ENCODE measurements around the gene PCCA. TPM values are rescaled to one million over a fixed set of nuclear protein-coding genes. Genes with fewer than 3 reads are reported as not detected.
A peak's percentile ranks its signal among the peaks of the same experiment; 100 is the strongest.

The PCCA gene
- total and polyA plus RNA-seq, 2 of the 13 experiments (the other 11 are each of a cell fraction or from before 2014, with no cell fraction given), result 15.0 to 32.2 TPM

DNA sequence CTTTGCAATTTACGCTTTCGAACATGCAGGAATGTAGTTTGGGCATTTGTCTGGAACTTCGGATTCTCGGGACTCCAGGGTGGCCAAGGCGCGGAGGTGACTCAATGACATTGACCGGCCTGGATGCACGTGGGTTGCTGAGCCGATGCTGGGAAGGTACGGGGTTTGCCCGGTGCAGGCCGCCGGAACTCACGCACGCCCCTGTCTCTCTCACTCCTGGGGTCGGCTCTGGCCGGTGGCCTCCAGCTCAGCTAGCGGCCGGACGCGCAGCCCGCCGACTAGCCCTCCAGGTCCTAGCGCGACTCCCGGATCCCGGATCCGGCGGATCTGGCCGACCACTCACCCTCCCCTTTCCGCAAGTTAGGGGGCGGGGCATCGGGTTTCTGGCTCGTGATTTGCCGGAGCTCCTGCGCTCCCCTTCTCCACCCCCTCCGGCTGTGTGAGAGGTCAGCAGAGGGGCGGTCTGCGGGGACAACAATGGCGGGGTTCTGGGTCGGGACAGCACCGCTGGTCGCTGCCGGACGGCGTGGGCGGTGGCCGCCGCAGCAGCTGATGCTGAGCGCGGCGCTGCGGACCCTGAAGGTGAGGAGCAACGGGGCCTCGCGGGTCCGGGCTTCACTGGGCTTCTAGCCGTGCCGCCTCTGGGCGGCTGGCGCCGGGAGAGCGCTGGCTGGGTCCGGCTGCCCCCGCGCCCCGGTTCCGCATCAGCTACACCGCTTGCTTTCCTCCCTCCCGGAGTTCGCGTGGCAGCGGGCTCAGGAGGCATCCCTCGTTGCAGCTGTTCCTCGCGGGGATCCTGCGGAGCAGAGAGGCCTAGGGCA, at the start of gene PCCA (continued):
- no peak for TF ChIP-seq ZNF329 (CRISPR knock-in tag; IDR thresholded peaks at IDR 0.05; ENCODE audit: low read depth)
- TF ChIP-seq, protein P1, sequence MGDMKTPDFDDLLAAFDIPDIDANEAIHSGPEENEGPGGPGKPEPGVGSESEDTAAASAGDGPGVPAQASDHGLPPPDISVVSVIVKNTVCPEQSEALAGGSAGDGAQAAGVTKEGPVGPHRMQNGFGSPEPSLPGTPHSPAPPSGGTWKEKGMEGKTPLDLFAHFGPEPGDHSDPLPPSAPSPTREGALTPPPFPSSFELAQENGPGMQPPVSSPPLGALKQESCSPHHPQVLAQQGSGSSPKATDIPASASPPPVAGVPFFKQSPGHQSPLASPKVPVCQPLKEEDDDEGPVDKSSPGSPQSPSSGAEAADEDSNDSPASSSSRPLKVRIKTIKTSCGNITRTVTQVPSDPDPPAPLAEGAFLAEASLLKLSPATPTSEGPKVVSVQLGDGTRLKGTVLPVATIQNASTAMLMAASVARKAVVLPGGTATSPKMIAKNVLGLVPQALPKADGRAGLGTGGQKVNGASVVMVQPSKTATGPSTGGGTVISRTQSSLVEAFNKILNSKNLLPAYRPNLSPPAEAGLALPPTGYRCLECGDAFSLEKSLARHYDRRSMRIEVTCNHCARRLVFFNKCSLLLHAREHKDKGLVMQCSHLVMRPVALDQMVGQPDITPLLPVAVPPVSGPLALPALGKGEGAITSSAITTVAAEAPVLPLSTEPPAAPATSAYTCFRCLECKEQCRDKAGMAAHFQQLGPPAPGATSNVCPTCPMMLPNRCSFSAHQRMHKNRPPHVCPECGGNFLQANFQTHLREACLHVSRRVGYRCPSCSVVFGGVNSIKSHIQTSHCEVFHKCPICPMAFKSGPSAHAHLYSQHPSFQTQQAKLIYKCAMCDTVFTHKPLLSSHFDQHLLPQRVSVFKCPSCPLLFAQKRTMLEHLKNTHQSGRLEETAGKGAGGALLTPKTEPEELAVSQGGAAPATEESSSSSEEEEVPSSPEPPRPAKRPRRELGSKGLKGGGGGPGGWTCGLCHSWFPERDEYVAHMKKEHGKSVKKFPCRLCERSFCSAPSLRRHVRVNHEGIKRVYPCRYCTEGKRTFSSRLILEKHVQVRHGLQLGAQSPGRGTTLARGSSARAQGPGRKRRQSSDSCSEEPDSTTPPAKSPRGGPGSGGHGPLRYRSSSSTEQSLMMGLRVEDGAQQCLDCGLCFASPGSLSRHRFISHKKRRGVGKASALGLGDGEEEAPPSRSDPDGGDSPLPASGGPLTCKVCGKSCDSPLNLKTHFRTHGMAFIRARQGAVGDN (CRISPR knock-in tag; IDR thresholded peaks at IDR 0.05), result peak; percentile 98
- TF ChIP-seq, protein P2, sequence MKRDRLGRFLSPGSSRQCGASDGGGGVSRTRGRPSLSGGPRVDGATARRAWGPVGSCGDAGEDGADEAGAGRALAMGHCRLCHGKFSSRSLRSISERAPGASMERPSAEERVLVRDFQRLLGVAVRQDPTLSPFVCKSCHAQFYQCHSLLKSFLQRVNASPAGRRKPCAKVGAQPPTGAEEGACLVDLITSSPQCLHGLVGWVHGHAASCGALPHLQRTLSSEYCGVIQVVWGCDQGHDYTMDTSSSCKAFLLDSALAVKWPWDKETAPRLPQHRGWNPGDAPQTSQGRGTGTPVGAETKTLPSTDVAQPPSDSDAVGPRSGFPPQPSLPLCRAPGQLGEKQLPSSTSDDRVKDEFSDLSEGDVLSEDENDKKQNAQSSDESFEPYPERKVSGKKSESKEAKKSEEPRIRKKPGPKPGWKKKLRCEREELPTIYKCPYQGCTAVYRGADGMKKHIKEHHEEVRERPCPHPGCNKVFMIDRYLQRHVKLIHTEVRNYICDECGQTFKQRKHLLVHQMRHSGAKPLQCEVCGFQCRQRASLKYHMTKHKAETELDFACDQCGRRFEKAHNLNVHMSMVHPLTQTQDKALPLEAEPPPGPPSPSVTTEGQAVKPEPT (CRISPR knock-in tag; IDR thresholded peaks at IDR 0.05; ENCODE audit: low read depth), result no peak
- peak; percentile 75; the same call in 1 of the 2 replicates for TF ChIP-seq ARNTL (CRISPR knock-in tag; IDR thresholded peaks at IDR 0.05)
- TF ChIP-seq BORCS8-MEF2B (CRISPR knock-in tag; IDR thresholded peaks at IDR 0.05), result peak; percentile 72; the same call in 1 of the 2 replicates
- no peak for TF ChIP-seq GPN1 (CRISPR knock-in tag; IDR thresholded peaks at IDR 0.05; ENCODE audit: borderline replicate concordance)
- TF ChIP-seq, protein P3, sequence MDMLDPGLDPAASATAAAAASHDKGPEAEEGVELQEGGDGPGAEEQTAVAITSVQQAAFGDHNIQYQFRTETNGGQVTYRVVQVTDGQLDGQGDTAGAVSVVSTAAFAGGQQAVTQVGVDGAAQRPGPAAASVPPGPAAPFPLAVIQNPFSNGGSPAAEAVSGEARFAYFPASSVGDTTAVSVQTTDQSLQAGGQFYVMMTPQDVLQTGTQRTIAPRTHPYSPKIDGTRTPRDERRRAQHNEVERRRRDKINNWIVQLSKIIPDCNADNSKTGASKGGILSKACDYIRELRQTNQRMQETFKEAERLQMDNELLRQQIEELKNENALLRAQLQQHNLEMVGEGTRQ (IDR thresholded peaks at IDR 0.05; ENCODE audit: low read depth, low read length), result no peak
- TF ChIP-seq, protein P3 (CRISPR knock-in tag; IDR thresholded peaks at IDR 0.05; ENCODE audit: borderline replicate concordance), result 0 out of 2 replicates have a peak, but pooled peaks have one; percentile 18
- peak; percentile 80 for TF ChIP-seq ZNF605 (CRISPR knock-in tag; IDR thresholded peaks at IDR 0.05)
- TF ChIP-seq MAF1 (CRISPR knock-in tag; IDR thresholded peaks at IDR 0.05; ENCODE audit: borderline replicate concordance), result peak; percentile 40; the same call in 1 of the 2 replicates
- TF ChIP-seq, protein P4, sequence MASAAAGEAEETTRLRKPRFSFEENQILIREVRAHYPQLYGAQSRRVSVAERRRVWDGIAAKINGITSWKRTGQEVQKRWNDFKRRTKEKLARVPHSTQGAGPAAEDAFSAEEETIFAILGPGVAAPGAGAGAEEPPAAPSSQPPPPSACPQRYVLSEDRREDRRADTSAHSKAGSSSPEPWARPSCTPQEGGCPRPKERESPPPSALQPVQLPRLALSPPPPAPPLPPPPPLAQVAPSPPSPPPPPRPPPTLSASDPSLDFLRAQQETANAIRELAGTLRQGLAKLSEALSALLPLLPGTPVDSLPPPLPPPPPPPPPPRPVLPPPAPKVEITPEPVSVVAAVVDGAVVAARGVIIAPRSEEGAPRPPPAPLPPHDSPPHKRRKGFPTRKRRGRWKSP (CRISPR knock-in tag; IDR thresholded peaks at IDR 0.05), result peak; percentile 60; the same call in 1 of the 2 replicates
- no peak for TF ChIP-seq ZNF253 (CRISPR knock-in tag; IDR thresholded peaks at IDR 0.05; ENCODE audit: borderline replicate concordance)
- TF ChIP-seq, protein P5, sequence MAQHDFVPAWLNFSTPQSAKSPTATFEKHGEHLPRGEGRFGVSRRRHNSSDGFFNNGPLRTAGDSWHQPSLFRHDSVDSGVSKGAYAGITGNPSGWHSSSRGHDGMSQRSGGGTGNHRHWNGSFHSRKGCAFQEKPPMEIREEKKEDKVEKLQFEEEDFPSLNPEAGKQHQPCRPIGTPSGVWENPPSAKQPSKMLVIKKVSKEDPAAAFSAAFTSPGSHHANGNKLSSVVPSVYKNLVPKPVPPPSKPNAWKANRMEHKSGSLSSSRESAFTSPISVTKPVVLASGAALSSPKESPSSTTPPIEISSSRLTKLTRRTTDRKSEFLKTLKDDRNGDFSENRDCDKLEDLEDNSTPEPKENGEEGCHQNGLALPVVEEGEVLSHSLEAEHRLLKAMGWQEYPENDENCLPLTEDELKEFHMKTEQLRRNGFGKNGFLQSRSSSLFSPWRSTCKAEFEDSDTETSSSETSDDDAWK (CRISPR knock-in tag; IDR thresholded peaks at IDR 0.05), result no peak
- peak; percentile 82 for TF ChIP-seq SIN3A (IDR thresholded peaks at IDR 0.05; ENCODE audit: borderline replicate concordance, low read depth, low read length)
- TF ChIP-seq ZNF331 (CRISPR knock-in tag; IDR thresholded peaks at IDR 0.05), result peak; percentile 66
- TF ChIP-seq ZNF232 (CRISPR knock-in tag; IDR thresholded peaks at IDR 0.05; ENCODE audit: borderline replicate concordance), result peak; percentile 50; the same call in 1 of the 2 replicates
- TF ChIP-seq ZNF263 (CRISPR knock-in tag; IDR thresholded peaks at IDR 0.05), result no peak; the same call in none of the 2 replicates
